GM12892 (cell line): ENCODE results near the gene HSPD1.

Experiments used
- DNase-seq: peaks from one replicate; pipeline ENCODE4 v3.0.0; 2011; ENCODE audit not compliant: insufficient read length
- FAIRE-seq: peaks from 2 replicates; lab custom pipeline; 2011; peaks lifted over from hg19 to GRCh38; lab: Jason Lieb, UNC
- POLR2A ChIP-seq: IDR thresholded peaks from 2 replicates; pipeline ENCODE4 v1.6.1; 2011; ENCODE audit warnings: low read depth, low read length, control low read depth
- POLR2AphosphoS5 ChIP-seq: IDR thresholded peaks from 2 replicates; pipeline ENCODE4 v1.6.1; 2011; ENCODE audit warnings: low read depth, low read length, control low read depth
- TAF1 ChIP-seq: IDR thresholded peaks from 2 replicates; pipeline ENCODE4 v1.6.1; 2011; ENCODE audit warnings: low read depth, mild to moderate bottlenecking, control low read depth, low read length, borderline replicate concordance

HSPD1 gene

DNA sequence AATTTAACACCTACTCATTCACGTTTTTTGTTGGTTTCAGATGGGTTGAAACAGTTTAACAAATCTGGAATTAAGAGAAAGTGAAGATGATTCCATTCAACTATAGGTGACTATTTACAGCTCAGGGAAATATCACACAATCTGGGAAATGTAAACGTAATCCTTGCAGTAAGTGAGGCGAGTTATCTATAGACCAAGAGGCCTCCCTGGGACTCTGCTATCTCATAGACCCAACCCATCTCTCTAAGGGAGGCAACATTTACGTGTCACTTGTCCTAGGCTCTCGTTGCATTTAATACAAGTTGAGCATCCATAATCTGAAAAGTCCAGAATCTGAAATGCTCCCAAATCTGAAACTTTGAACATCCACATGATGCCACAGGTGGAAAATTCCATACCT is 14.3 kb upstream of the HSPD1 start:
- FAIRE-seq (no peak), DNase-seq (no peak)
- no peak for TF ChIP-seq POLR2A
- TF ChIP-seq POLR2AphosphoS5 = no peak
- no peak for TF ChIP-seq TAF1

DNA sequence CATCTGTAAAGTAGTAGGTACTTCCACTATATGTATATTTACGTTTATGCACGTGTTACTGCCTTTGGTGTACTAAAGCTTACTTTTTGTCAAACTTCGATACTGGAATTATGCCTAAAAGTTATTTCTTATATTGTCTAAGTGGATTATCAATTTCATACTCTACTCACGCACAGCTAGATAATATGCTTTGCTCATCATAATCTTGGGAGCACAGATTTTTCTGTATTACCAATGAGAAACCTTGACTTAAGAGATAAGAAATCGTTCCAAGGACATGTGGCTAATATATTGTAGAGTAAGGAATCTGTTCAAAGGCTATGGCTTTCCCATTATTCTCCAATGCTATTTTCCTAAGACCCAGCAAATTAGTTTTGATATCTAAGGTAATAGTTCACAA is 7.0 kb upstream of the HSPD1 start:
- no peak for TF ChIP-seq POLR2AphosphoS5
- no peak for TF ChIP-seq POLR2A
- no peak for TF ChIP-seq TAF1
- DNase-seq (no peak), FAIRE-seq (no peak)

DNA sequence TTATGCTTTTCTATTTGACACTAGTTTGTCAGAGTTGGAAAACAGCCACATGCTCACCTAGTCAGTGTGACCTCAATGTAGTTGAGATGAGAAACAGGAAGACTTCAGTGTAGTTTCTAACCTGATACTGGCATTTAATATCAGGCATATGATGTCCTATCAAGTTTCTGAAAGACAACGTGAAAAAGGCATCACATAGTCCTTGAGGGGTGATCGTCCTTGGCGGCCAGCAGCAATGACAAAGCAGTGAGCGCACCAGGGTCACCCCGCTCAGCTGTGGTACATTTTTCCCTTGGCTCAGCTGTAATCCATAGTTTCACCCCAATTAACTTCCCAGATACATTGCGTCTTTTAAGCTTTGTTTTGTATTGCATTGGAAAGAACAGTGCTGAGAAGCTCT is 4.9 kb upstream of the HSPD1 start:
- FAIRE-seq (no peak), DNase-seq (no peak)
- TF ChIP-seq TAF1 = no peak
- 0 out of 2 replicates have a peak, but pooled peaks have one; percentile 35 for TF ChIP-seq POLR2A
- peak; percentile 58 for TF ChIP-seq POLR2AphosphoS5

DNA sequence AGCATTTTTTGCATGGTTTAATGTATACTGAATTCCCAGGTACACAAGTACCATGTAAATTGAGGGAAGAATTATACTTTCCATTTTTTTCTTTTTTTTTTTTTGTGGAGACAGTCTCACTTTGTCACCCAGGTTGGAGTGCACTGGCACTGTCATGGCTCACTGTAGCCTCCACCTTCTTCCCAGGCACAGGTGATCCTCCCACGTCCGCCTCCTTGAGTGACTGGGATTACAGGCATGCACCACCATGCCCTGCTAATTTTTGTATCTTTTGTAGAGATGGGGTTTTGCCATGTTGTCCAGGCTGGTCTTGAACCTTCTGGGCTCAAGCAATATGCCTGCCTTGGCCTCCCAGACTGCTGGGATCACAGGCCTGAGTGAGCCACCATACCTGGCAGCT is 4.4 kb upstream of the HSPD1 start:
- TF ChIP-seq TAF1 (no peak), POLR2A (no peak; the same call in 1 of the 2 replicates), POLR2AphosphoS5 (no peak)
- no peak for FAIRE-seq
- no peak for DNase-seq

DNA sequence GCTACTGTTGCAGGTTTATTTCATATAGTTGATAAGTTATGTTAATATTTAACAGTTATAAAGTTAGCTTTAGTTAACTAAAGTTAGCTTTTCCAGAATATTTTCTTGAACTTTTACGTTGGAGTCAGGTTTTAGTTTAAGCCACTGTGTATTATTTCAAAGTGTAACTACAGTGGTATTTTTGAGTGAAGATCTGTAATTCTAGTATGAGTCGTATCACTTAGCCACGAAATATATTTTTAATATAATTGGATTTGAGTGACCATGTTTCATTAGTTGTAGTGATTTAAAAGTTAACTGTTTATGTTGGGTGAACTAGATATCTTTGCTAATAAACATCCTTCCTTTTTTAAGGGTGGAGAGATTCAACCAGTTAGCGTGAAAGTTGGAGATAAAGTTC is 3.0 kb upstream of the HSPD1 start:
- no peak for DNase-seq
- no peak for FAIRE-seq
- TF ChIP-seq TAF1 (no peak), POLR2A (no peak)

DNA sequence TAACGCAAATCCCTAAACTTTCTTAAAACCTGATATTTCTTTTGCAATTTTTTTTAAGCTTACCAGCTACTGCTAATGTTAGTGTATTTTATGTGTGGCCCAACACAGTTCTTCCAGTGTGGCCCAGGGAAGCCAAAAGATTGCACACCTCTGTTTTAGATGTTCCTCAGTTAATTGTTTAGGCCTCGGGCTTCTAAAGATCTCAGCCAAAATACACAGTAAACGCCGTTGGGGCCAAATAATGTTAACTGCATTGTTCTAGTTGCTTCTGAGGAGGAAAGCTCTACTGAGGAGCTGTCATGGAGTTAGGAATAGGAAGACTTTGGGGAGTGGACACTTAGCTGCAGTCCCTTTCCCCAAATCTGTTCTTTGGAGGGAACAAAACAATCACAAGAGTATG is 2.6 kb upstream of the HSPD1 start:
- FAIRE-seq (no peak), DNase-seq (no peak)
- TF ChIP-seq POLR2A (no peak), TAF1 (no peak), POLR2AphosphoS5 (no peak)

DNA sequence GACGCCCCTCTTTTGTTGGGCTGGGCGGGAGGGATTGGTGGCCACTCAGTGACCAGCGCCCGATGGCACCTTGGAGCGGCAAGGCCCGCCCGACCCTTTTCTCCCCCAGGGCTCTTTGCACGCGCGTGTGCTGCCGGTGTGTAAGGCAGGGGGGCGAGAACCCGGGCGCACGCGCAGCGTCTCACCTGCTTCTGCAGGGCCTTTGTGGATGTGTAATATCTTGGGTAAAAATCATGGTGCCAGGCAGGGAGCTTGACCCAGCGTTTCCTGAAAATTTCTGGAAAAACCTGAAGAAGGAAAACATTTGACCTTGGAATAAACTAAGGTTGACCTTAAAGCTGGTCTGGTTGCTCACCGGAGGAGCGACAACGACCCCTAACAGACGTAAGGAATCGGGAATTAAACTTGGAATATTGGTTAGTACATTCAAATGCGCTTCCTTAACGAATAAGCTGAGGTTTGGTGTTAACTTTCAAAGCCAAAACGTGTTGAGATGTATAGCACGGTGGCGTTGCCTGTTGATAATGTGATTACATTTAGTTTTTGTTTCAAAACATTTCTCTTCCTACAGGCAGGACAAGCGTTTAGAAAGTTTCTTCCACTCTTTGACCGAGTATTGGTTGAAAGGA is 977 bp upstream of the HSPD1 start:
- TF ChIP-seq TAF1 (no peak), POLR2AphosphoS5 (no peak), POLR2A (no peak)
- no peak for FAIRE-seq
- no peak for DNase-seq

DNA sequence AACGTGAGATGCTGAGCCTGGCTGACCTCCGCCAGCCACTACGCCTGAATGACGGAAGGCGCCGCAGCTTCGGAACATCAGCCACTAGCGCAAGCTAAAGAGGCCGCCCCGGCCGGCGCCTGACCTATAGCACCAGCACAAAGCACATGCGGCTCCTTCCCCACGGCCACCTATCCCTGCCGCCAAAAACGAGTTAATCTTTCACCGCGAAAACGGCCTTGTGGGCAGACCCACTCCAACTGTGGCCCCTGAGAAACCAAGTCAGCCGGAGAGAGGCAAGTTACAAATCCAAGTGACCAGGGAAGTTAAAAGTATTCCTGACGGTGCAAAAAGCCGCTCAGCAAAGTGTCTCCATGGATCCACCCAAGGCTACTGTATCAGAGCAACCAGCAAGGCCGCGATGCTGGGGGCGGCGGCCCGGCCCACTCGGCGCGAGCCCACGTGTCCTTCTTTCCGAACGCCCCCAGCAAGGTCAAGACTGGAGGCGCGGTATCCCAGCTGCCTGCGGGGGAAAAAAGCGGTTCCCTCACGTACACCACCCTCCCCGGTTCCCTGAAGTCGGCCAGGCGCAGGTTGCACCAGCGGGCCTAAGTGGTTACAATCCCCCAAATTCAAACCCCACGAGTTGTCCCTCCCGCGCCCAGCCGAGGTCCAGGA is 575 bp downstream of the HSPD1 start:
- DNase-seq = peak; percentile 37
- TF ChIP-seq POLR2A (no peak; the same call in 1 of the 2 replicates), POLR2AphosphoS5 (no peak), TAF1 (no peak)
- FAIRE-seq = peak; percentile 70

DNA sequence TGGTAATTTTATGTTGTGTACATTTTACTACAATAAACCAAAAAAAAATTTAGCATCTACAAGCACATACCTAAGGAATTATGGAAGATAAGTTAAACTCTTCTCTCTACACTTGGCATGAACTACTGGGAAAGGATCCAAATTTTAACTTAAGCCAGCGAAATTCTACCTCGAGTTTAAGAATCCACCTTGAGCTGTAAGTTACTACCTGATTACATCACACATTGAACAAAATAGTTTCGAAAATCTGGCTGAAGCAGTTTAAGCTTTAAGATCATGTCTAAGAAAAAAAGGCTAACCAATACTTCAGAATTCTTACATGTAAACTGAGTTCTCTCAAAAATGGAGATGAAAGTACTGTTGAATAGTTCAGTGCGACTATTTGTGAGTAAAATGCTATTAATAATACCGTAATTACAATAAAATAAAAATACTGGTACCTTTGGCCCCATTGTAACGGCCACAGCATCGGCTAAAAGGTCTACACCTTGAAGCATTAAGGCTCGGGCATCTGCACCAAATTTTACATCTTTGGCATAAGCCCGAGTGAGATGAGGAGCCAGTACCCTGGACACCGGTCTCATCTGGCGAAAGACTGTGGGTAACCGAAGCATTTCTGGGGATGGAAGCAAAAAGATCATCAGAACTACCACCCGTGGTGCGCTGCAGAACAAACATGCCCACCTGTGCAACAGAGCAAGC is 1.3 kb downstream of the HSPD1 start:
- TF ChIP-seq TAF1 = no peak
- no peak; the same call in 1 of the 2 replicates for TF ChIP-seq POLR2A
- TF ChIP-seq POLR2AphosphoS5 = no peak
- FAIRE-seq = no peak
- no peak for DNase-seq

DNA sequence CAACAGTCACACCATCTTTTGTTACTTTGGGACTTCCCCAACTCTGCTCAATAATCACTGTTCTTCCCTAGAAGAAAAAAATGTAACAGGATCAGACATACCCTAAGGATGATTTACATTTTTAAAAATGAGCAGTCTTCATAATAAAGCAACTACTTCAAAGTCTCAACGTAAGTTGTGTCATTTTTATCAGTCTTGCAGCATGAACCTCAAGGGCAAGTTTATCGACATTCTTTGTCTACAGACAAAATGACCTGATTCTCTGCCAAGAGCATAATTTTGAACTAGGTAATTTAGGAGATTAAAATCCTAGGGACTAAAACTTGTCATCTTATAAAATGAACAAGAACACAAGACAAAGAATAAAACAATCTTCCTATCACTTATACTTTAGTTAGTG is 2.3 kb downstream of the HSPD1 start:
- TF ChIP-seq TAF1 = no peak
- TF ChIP-seq POLR2A = no peak
- no peak for TF ChIP-seq POLR2AphosphoS5
- no peak for DNase-seq
- no peak for FAIRE-seq

DNA sequence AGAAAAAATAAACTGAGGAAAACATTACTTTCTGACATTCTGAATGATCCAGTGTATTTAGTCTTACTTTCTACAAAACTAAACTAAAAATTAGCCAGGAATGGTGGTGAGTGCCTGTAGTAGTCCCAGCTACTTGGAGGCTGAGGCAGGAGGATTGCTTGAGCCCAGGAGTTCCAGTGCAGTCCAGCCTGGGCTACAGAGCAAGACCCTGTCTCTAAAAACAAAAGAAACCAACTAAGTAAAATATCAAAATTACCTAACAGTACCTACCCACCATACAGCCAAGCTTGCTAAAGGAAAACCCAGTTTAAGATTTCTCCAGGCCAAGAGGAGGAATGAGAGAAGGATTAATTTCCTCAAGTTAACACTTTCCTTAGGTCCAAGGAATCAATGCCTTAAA is 2.9 kb downstream of the HSPD1 start:
- TF ChIP-seq POLR2AphosphoS5 (no peak), POLR2A (no peak), TAF1 (no peak)
- DNase-seq (no peak), FAIRE-seq (no peak)
